HepG2 (cell line): ENCODE data around the gene KCNMA1. TPM values are rescaled to one million over a fixed set of nuclear protein-coding genes. Genes with fewer than 3 reads are reported as not detected.

ENCODE experiments used
- ATAC-seq: fragments of 200-7000 bp; cut with Tn5 transposase; 3 replicates; pipeline ENCODE4 v1.9.1; 2020; ENCODE audit warnings: mild to moderate bottlenecking, moderate library complexity
- BruUV-seq: library from RNA; stranded (reverse); fragments of 400-500 nt; replicated peaks from 2 replicates; lab custom pipeline; 2021; lab: Mats Ljungman, UMichigan
- CTCF ChIA-PET: fragments of 300-600 bp; formaldehyde crosslinking; extraction: SDS; loops from one replicate; lab custom pipeline; 2021; ENCODE audit warnings: low total read pairs, inconsistent platforms, low intra/inter-chr PET ratio; lab: Yijun Ruan, JAX
- POLR2A ChIA-PET: fragments of 350-600 bp; sonication (Branson Sonifier 250); formaldehyde crosslinking; loops from one replicate; lab custom pipeline; 2020; ENCODE audit warnings: antibody characterized with exemption, inconsistent platforms; lab: Yijun Ruan, JAX
- DNase-seq: peaks from one replicate; pipeline ENCODE4 v3.0.0-alpha.2; 2015; ENCODE audit warnings: low spot score
- FAIRE-seq: peaks from 3 replicates; lab custom pipeline; 2011; peaks lifted over from hg19 to GRCh38; lab: Jason Lieb, UNC
- H2AFZ ChIP-seq: one replicate; pipeline ENCODE4 v1.6.1; 2011; ENCODE audit warnings: low read length, inconsistent platforms
- H3K27ac ChIP-seq: fragments of 300-600 bp; 3 replicates; pipeline ENCODE4 v1.8.0; 2011; ENCODE audit warnings: mixed run types, mild to moderate bottlenecking, mixed read lengths, low read length, inconsistent platforms; ENCODE audit not compliant: insufficient read depth; ENCODE audit errors: extremely low read length
- H3K27me3 ChIP-seq, 2 experiments: fragments of 200-600 bp in 1 of 2; 2 replicates in 1 of 2; 3 replicates in 1 of 2; pipeline versions ENCODE4 v1.6.0 to v1.8.0; 2011; ENCODE audit warnings: low read length in 2 of 2, mild to moderate bottlenecking in 2 of 2, moderate library complexity in 2 of 2, inconsistent platforms in 1 of 2; ENCODE audit not compliant: insufficient read depth in 2 of 2, control insufficient read depth in 1 of 2
- H3K36me3 ChIP-seq, 2 experiments: fragments of 200-600 bp in 1 of 2; replicated peaks in 1 of 2; 2 replicates in 1 of 2; 3 replicates in 1 of 2; pipeline versions ENCODE4 v1.5.1 to v1.8.0; 2011; ENCODE audit warnings: low read length in 2 of 2, inconsistent platforms in 1 of 2; ENCODE audit not compliant: insufficient read depth in 2 of 2, control insufficient read depth in 1 of 2
- H3K4me1 ChIP-seq: 2 replicates; pipeline ENCODE4 v1.5.1; 2012; ENCODE audit warnings: low read length, inconsistent platforms; ENCODE audit not compliant: insufficient read depth
- H3K4me2 ChIP-seq: 2 replicates; pipeline ENCODE4 v1.6.0; 2011; ENCODE audit warnings: low read depth, low read length, inconsistent platforms
- H3K4me3 ChIP-seq, 3 experiments: fragments of 200-600 bp in 1 of 3; sonication (generic), shearing (Covaris generic) in 1 of 3; replicated peaks in 1 of 3; 2 replicates each; pipeline ENCODE4 v1.5.1; 2011 to 2016; ENCODE audit warnings: low read length in 3 of 3, inconsistent platforms in 2 of 3, low read depth in 2 of 3, mild to moderate bottlenecking in 2 of 3, control low read depth in 1 of 3, mixed read lengths in 1 of 3; ENCODE audit not compliant: insufficient read depth in 1 of 3
- H3K79me2 ChIP-seq: one replicate; pipeline ENCODE4 v1.6.1; 2011; ENCODE audit warnings: low read length, inconsistent platforms; ENCODE audit not compliant: insufficient read depth
- H3K9ac ChIP-seq: 2 replicates; pipeline ENCODE4 v1.6.0; 2011; ENCODE audit warnings: mild to moderate bottlenecking, low read depth, low read length, inconsistent platforms; ENCODE audit not compliant: insufficient read depth
- H3K9me3 ChIP-seq: 2 replicates; pipeline ENCODE4 v1.5.1; 2012; ENCODE audit warnings: mild to moderate bottlenecking, low read length
- H4K20me1 ChIP-seq: 2 replicates; pipeline ENCODE4 v1.6.0; 2011; ENCODE audit warnings: inconsistent platforms, mild to moderate bottlenecking, low read length, moderate library complexity; ENCODE audit not compliant: insufficient read depth
- CHD4 ChIP-seq: fragments of 200-600 bp; sonication (generic); IDR thresholded peaks from 2 replicates; pipeline ENCODE4 v1.7.0; 2017; ENCODE audit warnings: mild to moderate bottlenecking, low read length, borderline replicate concordance
- ESRRA ChIP-seq: sonication (generic); formaldehyde crosslinking; IDR thresholded peaks from 2 replicates; pipeline ENCODE4 v1.5.1; 2020; ENCODE audit warnings: mild to moderate bottlenecking, low read depth, missing genetic modification reagents
- GRHL1 ChIP-seq: sonication (generic); formaldehyde crosslinking; conservative IDR thresholded peaks from 2 replicates; pipeline ENCODE4 v1.8.0; 2022; ENCODE audit warnings: missing genetic modification reagents
- MBD4 ChIP-seq: IDR thresholded peaks from 2 replicates; pipeline ENCODE4 v1.6.1; 2012; ENCODE audit warnings: low read length, inconsistent platforms, borderline replicate concordance
- MLXIP ChIP-seq: sonication (generic); formaldehyde crosslinking; IDR thresholded peaks from 2 replicates; pipeline ENCODE4 v1.9.0; 2021; ENCODE audit warnings: missing genetic modification reagents, borderline replicate concordance
- NFIC ChIP-seq: IDR thresholded peaks from 2 replicates; pipeline ENCODE4 v1.6.1; 2012; ENCODE audit warnings: mild to moderate bottlenecking, low read length, inconsistent platforms
- PAWR ChIP-seq: sonication (generic); formaldehyde crosslinking; IDR thresholded peaks from 2 replicates; pipeline ENCODE4 v1.4.0; 2020; ENCODE audit warnings: missing genetic modification reagents, mild to moderate bottlenecking, borderline replicate concordance
- REST ChIP-seq, 2 experiments: IDR thresholded peaks; 2 replicates each; pipeline ENCODE4 v1.6.1; 2011 to 2012; ENCODE audit warnings: low read length in 2 of 2, borderline replicate concordance in 1 of 2, low read depth in 1 of 2, mild to moderate bottlenecking in 1 of 2, moderate library complexity in 1 of 2
- RFX1 ChIP-seq: fragments of 450-650 bp; IDR thresholded peaks from 2 replicates; pipeline ENCODE4 v1.6.1; 2017
- SOX5 ChIP-seq: IDR thresholded peaks from 2 replicates; pipeline ENCODE4 v1.6.1; 2016; ENCODE audit warnings: borderline replicate concordance
- SSRP1 ChIP-seq: IDR thresholded peaks from 2 replicates; pipeline ENCODE4 v1.6.1; 2016; ENCODE audit warnings: control low read depth
- ZNF230 ChIP-seq: sonication (generic); formaldehyde crosslinking; IDR thresholded peaks from 2 replicates; pipeline ENCODE4 v1.4.0; 2020; ENCODE audit warnings: mild to moderate bottlenecking, missing genetic modification reagents
- whole genome bisulfite sequencing: methylation state at CpG from one replicate; pipeline ENCODE4 v1.1.6; 2017; ENCODE audit warnings: low lambda C conversion rate; 5-methylcytosine and 5-hydroxymethylcytosine counted together
- in situ Hi-C: cut with HindIII; loops from 2 replicates; pipeline ENCODE4 v1.10.0; 2017; ENCODE audit warnings: low pct_unique_long_range_greater_than_20kb; ENCODE audit not compliant: extremely low pct_ligation_motif_present
- intact Hi-C: fragments of 100-400 bp; cut with micrococcal nuclease; formaldehyde crosslinking; loops from one replicate; pipeline ENCODE4 v1.10.0; 2022; ENCODE audit not compliant: unreplicated experiment
- polyA plus RNA-seq, 8 experiments: library from polyadenylated mRNA; depleted of rRNA in 3 of 8; stranded (reverse) in 7 of 8; unstranded in 1 of 8; fragments of >200 nt; fragmentation: Illumina TruSeq in 4 of 8; extraction: Trizol in 4 of 8; gene quantifications; 2 replicates each; pipeline versions ENCODE4 v1.2.1 to v1.2.3, GENCODE V29; 2011 to 2016; ENCODE audit warnings: low read depth in 4 of 8, missing spikeins in 1 of 8, mixed read lengths in 1 of 8; ENCODE audit not compliant: insufficient read depth in 1 of 8
- total RNA-seq, 5 experiments: library from RNA; depleted of rRNA; stranded (reverse); fragments of >200 nt; fragmentation: Illumina TruSeq; extraction: Trizol; gene quantifications; 2 replicates each; pipeline ENCODE4 v1.2.3, GENCODE V29; 2016; ENCODE audit warnings: low read depth in 1 of 5

The KCNMA1 gene
- total and polyA plus RNA-seq, 2 of the 13 experiments (the other 11 are each of a cell fraction or from before 2014, with no cell fraction given), result 0.02 TPM; not detected in 1

- TF ChIP-seq CHD4 (no peak), NFIC (no peak), GRHL1 (CRISPR knock-in tag) (no peak), REST (IDR thresholded peaks at IDR 0.05; ENCODE audit: borderline replicate concordance in 1 of 2, low read depth in 1 of 2, low read length in 2 of 2) (no peak), SOX5 (CRISPR knock-in tag) (no peak), RFX1 (no peak), ZNF230 (CRISPR knock-in tag) (no peak), MLXIP (CRISPR knock-in tag) (no peak), MBD4 (no peak), PAWR (CRISPR knock-in tag) (no peak), ESRRA (CRISPR knock-in tag) (no peak), SSRP1 (CRISPR knock-in tag) (no peak)
- TF ChIP-seq, all 625 proteins: peak for 0
- Histone ChIP-seq H4K20me1 (no peaks in the 10 kb centered on the region; the same call in 1 of the 2 replicates), H3K9ac (no peak overlapping the region), H2AFZ (no peak overlapping the region), H3K4me2 (no peak overlapping the region), H3K4me1 (no peaks in the 10 kb centered on the region), H3K36me3 (no peaks in the 10 kb centered on the region), H3K9me3 (no peaks in the 10 kb centered on the region), H3K4me3 (no peak overlapping the region), H3K79me2 (no peaks in the 10 kb centered on the region), H3K27me3 (no peaks in the 10 kb centered on the region; a peak in 2 of 5 replicates), H3K27ac (no peak overlapping the region)
- POLR2A ChIA-PET, result no interaction called here
- WGBS, result 31% methylated on average over 7 of the region's 7 CpGs
- CTCF ChIA-PET, result no interaction called here
- no TSS peak for BruUV-seq
- intact Hi-C loops (no loop called here), in situ Hi-C loops (no loop called here)
- ATAC-seq, result no peak
- no peak for DNase-seq
- FAIRE-seq, result no peak
Observed at GRCh38 chr10:77593771-77594470, 43.7 kb downstream of the KCNMA1 start.
